ACC112 (cell line): Measurements from ENCODE around the gene SLC6A3.
"Not testable (repeated sequence)": the region's sequence is repeated elsewhere in the genome, so short reads cannot be mapped to it uniquely, and the experiment has no call there.

ENCODE experiments used
- H2AFZ ChIP-seq: fragments of 200-600 bp; sonication (generic); one replicate; pipeline ENCODE4 v1.6.0; 2017; ENCODE audit warnings: antibody characterized with exemption, low read length; ENCODE audit not compliant: unreplicated experiment
- H3K27ac ChIP-seq: fragments of 200-600 bp; sonication (generic); 2 replicates; pipeline ENCODE4 v1.5.1; 2014; ENCODE audit warnings: low read depth, mild to moderate bottlenecking, antibody characterized with exemption, low read length, moderate library complexity
- H3K27me3 ChIP-seq: fragments of 200-600 bp; sonication (generic); 2 replicates; pipeline ENCODE4 v1.6.1; 2014; ENCODE audit warnings: mild to moderate bottlenecking, antibody characterized with exemption, low read length, moderate library complexity, mixed read lengths; ENCODE audit not compliant: insufficient read depth
- H3K36me3 ChIP-seq: fragments of 200-600 bp; sonication (generic); 2 replicates; pipeline ENCODE4 v1.6.1; 2016; ENCODE audit warnings: mild to moderate bottlenecking, antibody characterized with exemption, low read length, moderate library complexity, mixed read lengths; ENCODE audit not compliant: insufficient read depth
- H3K4me1 ChIP-seq: fragments of 200-600 bp; sonication (generic); one replicate; pipeline ENCODE4 v1.6.1; 2016; ENCODE audit warnings: low read length, mixed read lengths; ENCODE audit not compliant: insufficient read depth, unreplicated experiment, control insufficient read depth
- H3K4me3 ChIP-seq: fragments of 200-600 bp; sonication (generic); 2 replicates; pipeline ENCODE4 v1.5.1; 2014; ENCODE audit warnings: mild to moderate bottlenecking, low read depth, low read length
- H3K79me2 ChIP-seq: fragments of 200-600 bp; sonication (generic); one replicate; pipeline ENCODE4 v1.6.0; 2016; ENCODE audit warnings: low read length; ENCODE audit not compliant: control insufficient read depth, unreplicated experiment, insufficient read depth

SLC6A3 gene

GRCh38 chr5:1378096-1378495 is 67.1 kb downstream of the SLC6A3 start:
- peaks cover 51% of the 10 kb centered on the region for H3K27me3 ChIP-seq
- no peak overlapping the region for H3K27ac ChIP-seq
- no peaks in the 10 kb centered on the region for H3K36me3 ChIP-seq
- no peaks in the 10 kb centered on the region for H3K79me2 ChIP-seq
- H2AFZ ChIP-seq: no peak overlapping the region
- peaks cover 7% of the 10 kb centered on the region for H3K4me1 ChIP-seq
- H3K4me3 ChIP-seq: no peak overlapping the region

- H3K27ac ChIP-seq: no peak overlapping the region
- no peaks in the 10 kb centered on the region for H3K36me3 ChIP-seq
- peaks cover 7% of the 10 kb centered on the region for H3K4me1 ChIP-seq
- no peaks in the 10 kb centered on the region for H3K79me2 ChIP-seq
- H2AFZ ChIP-seq: no peak overlapping the region
- H3K27me3 ChIP-seq: peaks cover 62% of the 10 kb centered on the region
- H3K4me3 ChIP-seq: no peak overlapping the region
Measured at GRCh38 chr5:1376981-1377380, 68.3 kb downstream of the SLC6A3 start.

- Histone ChIP-seq H3K79me2 (no peaks in the 10 kb centered on the region), H3K27ac (no peak overlapping the region), H3K4me1 (peaks cover 7% of the 10 kb centered on the region), H3K4me3 (no peak overlapping the region), H2AFZ (no peak overlapping the region), H3K36me3 (no peaks in the 10 kb centered on the region), H3K27me3 (peaks cover 68% of the 10 kb centered on the region)
Measured at GRCh38 chr5:1375871-1376810, 69.1 kb downstream of the SLC6A3 start.

- Histone ChIP-seq H3K27me3 (peaks cover 74% of the 10 kb centered on the region), H3K36me3 (no peaks in the 10 kb centered on the region), H3K27ac (no peak overlapping the region), H3K4me3 (no peak overlapping the region), H3K4me1 (peaks cover 7% of the 10 kb centered on the region), H3K79me2 (no peaks in the 10 kb centered on the region), H2AFZ (no peak overlapping the region)
Measured at GRCh38 chr5:1374679-1375055, 70.6 kb downstream of the SLC6A3 start.

GRCh38 chr5:1374030-1374678 is 71.1 kb downstream of the SLC6A3 start:
- H3K79me2 ChIP-seq: no peaks in the 10 kb centered on the region
- no peaks in the 10 kb centered on the region for H3K36me3 ChIP-seq
- H2AFZ ChIP-seq: no peak overlapping the region
- peaks cover 74% of the 10 kb centered on the region for H3K27me3 ChIP-seq
- H3K4me3 ChIP-seq: no peak overlapping the region
- peaks cover 7% of the 10 kb centered on the region for H3K4me1 ChIP-seq
- H3K27ac ChIP-seq: no peak overlapping the region

GRCh38 chr5:1371972-1372342 is 73.3 kb downstream of the SLC6A3 start:
- H2AFZ ChIP-seq, H3K27ac ChIP-seq: not testable (repeated sequence)
- peaks cover 86% of the 10 kb centered on the region for H3K27me3 ChIP-seq

DNA sequence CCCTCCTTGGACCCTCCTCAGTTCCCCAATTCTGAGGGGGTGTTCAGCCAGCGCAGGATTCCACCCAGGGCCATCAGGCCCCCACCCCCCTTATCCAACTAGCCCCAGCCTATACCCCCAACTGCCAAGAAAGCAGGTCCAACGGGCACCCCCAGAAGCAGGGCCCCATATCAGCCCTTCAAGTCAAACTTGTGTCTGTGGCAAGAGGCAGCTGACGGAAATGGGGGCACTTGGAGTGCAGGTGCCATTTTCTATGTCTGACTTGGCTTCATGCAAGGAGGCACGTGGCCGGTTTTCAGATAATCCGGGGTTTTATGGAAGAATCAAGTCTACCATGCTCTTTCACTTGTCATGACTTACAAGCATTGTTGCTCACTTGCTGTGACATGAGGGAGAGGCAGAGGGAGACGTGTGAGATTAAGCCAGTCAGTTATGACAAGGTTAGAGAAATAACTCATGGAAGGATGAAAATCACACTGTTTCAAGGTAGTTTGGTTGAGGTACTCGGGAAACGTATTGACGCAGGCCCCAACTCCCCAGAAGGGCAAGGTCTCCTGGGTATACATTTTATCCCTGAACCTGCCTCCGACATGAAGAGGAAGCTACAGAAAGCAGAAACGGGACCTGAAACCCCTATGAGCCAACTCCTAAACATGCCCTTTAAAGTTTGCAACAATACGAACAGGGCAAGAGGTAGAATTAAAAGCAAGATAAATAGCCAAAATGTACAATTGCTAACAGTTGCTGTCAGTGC is 73.8 kb downstream of the SLC6A3 start:
- H3K27ac ChIP-seq: no peak overlapping the region
- peaks cover 87% of the 10 kb centered on the region for H3K27me3 ChIP-seq
- no peak overlapping the region for H2AFZ ChIP-seq

More at GRCh38 chr5:1371972-1372342, 73.3 kb downstream of the SLC6A3 start:
- not testable (repeated sequence) for H3K4me3 ChIP-seq, H3K79me2 ChIP-seq, H3K36me3 ChIP-seq, H3K4me1 ChIP-seq

DNA sequence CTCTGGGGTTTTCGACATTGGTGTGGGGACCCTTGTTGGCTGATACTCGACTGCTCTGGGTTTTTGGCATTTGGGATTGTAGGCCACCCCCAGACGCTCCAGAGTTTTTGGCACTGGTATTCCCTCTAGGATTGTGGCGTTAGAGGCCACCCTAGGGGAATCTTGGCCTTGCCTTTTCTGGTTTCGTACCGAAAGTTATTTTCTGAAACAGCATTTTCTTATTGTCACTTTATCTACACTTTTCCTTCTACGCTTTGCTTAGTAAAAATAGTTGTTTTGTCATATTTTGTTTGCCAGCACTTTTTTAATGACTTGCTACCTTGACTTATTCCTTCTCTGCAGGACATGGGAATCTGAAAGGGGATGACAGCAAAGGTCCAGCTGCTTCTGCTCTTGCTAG is 75.2 kb downstream of the SLC6A3 start:
- peaks cover 3% of the 10 kb centered on the region for H3K4me1 ChIP-seq
- no peak overlapping the region for H3K27ac ChIP-seq
- no peak overlapping the region for H2AFZ ChIP-seq
- no peaks in the 10 kb centered on the region for H3K36me3 ChIP-seq
- no peak overlapping the region for H3K4me3 ChIP-seq
- H3K27me3 ChIP-seq: peaks cover 85% of the 10 kb centered on the region
- H3K79me2 ChIP-seq: no peaks in the 10 kb centered on the region

More for the DNA sequence above, 73.8 kb downstream of the SLC6A3 start:
- Histone ChIP-seq H3K4me3 (no peak overlapping the region), H3K79me2 (no peaks in the 10 kb centered on the region), H3K4me1 (peaks cover 7% of the 10 kb centered on the region), H3K36me3 (no peaks in the 10 kb centered on the region)

GRCh38 chr5:1368756-1369155 is 76.5 kb downstream of the SLC6A3 start:
- Histone ChIP-seq H3K79me2 (no peaks in the 10 kb centered on the region), H2AFZ (no peak overlapping the region), H3K27ac (no peak overlapping the region), H3K36me3 (no peaks in the 10 kb centered on the region), H3K4me1 (no peaks in the 10 kb centered on the region), H3K4me3 (no peak overlapping the region), H3K27me3 (peaks cover 88% of the 10 kb centered on the region)

- Histone ChIP-seq H3K27ac (no peak overlapping the region), H3K36me3 (no peaks in the 10 kb centered on the region), H3K27me3 (peaks cover 94% of the 10 kb centered on the region), H2AFZ (no peak overlapping the region), H3K79me2 (no peaks in the 10 kb centered on the region), H3K4me1 (no peaks in the 10 kb centered on the region), H3K4me3 (no peak overlapping the region)
Measured at GRCh38 chr5:1368236-1368635, 77.0 kb downstream of the SLC6A3 start.
